ENCODE results near the gene SHISA2.
"Not testable (repeated sequence)": the region's sequence is repeated elsewhere in the genome, so short reads cannot be mapped to it uniquely, and the experiment has no call there.

DNA sequence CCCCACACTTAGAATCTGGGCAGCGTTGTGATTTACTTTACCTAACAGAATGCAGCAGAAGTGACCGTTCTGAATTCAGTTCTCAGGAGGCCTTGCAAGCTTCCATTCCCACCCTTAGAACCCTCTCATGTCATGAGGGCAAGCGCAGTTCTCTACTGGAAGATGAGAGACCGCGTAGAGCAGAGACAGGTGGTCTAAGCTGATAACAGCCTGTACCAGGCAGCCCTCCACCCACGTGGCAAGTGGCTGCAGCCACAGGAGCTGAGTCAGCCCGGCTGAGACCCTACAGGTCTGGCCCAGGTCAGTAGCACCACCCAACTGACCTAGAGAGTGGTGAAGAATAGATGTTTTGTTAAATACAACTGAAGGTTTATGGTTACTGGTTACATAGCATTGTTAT lies 14.7 kb upstream of the SHISA2 start:
- not testable (repeated sequence) for TF ChIP-seq POLR2A (IDR thresholded peaks at IDR 0.05; ENCODE audit: low read depth, low read length); TAF1 (IDR thresholded peaks at IDR 0.05; ENCODE audit: low read depth, low read length); SPI1 (IDR thresholded peaks at IDR 0.05; ENCODE audit: low read depth, low read length); POLR2AphosphoS5 (IDR thresholded peaks at IDR 0.05; ENCODE audit: low read depth, low read length); POU2F2 (IDR thresholded peaks at IDR 0.05; ENCODE audit: low read depth, low read length); PAX5 (IDR thresholded peaks at IDR 0.05; ENCODE audit: insufficient read depth, low read length, severe bottlenecking)
